Astrocyte of the spinal cord (primary cell): ENCODE results near the gene LAMA4.

Experiments used
- DNase-seq: peaks from one replicate; pipeline ENCODE4 v3.0.0; 2011; ENCODE audit warnings: low read depth, low spot score
- H3K4me3 ChIP-seq: 2 replicates; pipeline ENCODE4 v1.5.1; 2011; ENCODE audit warnings: low read depth, mild to moderate bottlenecking, low read length, moderate library complexity
- CTCF ChIP-seq: IDR thresholded peaks from 2 replicates; pipeline ENCODE4 v1.5.1; 2012; ENCODE audit warnings: low read depth, mild to moderate bottlenecking, low read length, inconsistent platforms
- in situ Hi-C: cut with HindIII; loops from 2 replicates; pipeline ENCODE4 v1.10.0; 2017; ENCODE audit warnings: low sequenced_read_pairs

Gene LAMA4

GRCh38 chr6:112100561-112100960, 153.8 kb downstream of the LAMA4 start:
- DNase-seq = no peak
- H3K4me3 ChIP-seq = no peak overlapping the region
- no peak for TF ChIP-seq CTCF
- in situ Hi-C loops = no loop called here

GRCh38 chr6:112096901-112097300, 157.5 kb downstream of the LAMA4 start:
- in situ Hi-C loops = no loop called here

GRCh38 chr6:112087916-112088315, 166.5 kb downstream of the LAMA4 start:
- DNase-seq = no peak
- TF ChIP-seq CTCF = no peak
- peak overlapping the region; percentile 82 for H3K4me3 ChIP-seq
- in situ Hi-C loops = no loop called here

More at GRCh38 chr6:112096901-112097300, 157.5 kb downstream of the LAMA4 start:
- DNase-seq = no peak
- no peak overlapping the region for H3K4me3 ChIP-seq
- TF ChIP-seq CTCF = no peak

GRCh38 chr6:112087136-112087911, 167.0 kb downstream of the LAMA4 start, which contains the start of the genes FAM229B and TUBE1:
FAM229B (plus strand) TSS chr6:112087591; CDS start chr6:112099284, 11,693 bp downstream.
TUBE1 (minus strand) TSS chr6:112087482; CDS start chr6:112087434, 48 bp downstream.
- in situ Hi-C loops = no loop called here
- peak within 1 kb of the TSS; percentile 82 for H3K4me3 ChIP-seq
- peak; percentile 98 for DNase-seq
- peak; percentile 13 for TF ChIP-seq CTCF

- DNase-seq = peak; percentile 72
- H3K4me3 ChIP-seq = peak overlapping the region; percentile 82
- in situ Hi-C loops = no loop called here
- peak; percentile 39 for TF ChIP-seq CTCF
Observed at GRCh38 chr6:112086744-112087135, 167.6 kb downstream of the LAMA4 start.

GRCh38 chr6:112085286-112086065, 168.9 kb downstream of the LAMA4 start:
- no peak overlapping the region for H3K4me3 ChIP-seq
- in situ Hi-C loops = no loop called here
- no peak for DNase-seq
- no peak for TF ChIP-seq CTCF
